CD14-positive monocyte (primary cell): ENCODE results near the gene SLF2. TPM values are rescaled to one million over a fixed set of nuclear protein-coding genes. Genes with fewer than 3 reads are reported as not detected.

ENCODE experiments used
- DNase-seq, 3 donors: peaks; one replicate each; pipeline ENCODE4 v3.0.0-alpha.2; 2011 to 2022
- H2AFZ ChIP-seq: 2 replicates; pipeline ENCODE4 v1.6.0; 2012; ENCODE audit warnings: mild to moderate bottlenecking, low read depth, low read length, inconsistent platforms; ENCODE audit not compliant: insufficient read depth, poor library complexity, severe bottlenecking
- H3K27ac ChIP-seq, 2 donors: 1 replicate in 1 of 2; 2 replicates in 1 of 2; pipeline ENCODE4 v1.5.1; 2012 to 2013; ENCODE audit warnings: low read length in 2 of 2, control low read depth in 1 of 2, inconsistent platforms in 1 of 2, low read depth in 1 of 2, mild to moderate bottlenecking in 1 of 2
- H3K27me3 ChIP-seq, 2 donors: one replicate each; pipeline versions ENCODE4 v1.6.0 to v1.6.1; 2011 to 2013; ENCODE audit warnings: low read length in 2 of 2; ENCODE audit not compliant: control insufficient read depth in 2 of 2, insufficient read depth in 2 of 2
- H3K36me3 ChIP-seq, 2 donors: replicated peaks in 1 of 2; 1 replicate in 1 of 2; 2 replicates in 1 of 2; pipeline versions ENCODE4 v1.5.1 to v1.6.1; 2012 to 2013; ENCODE audit warnings: low read length in 2 of 2, control low read depth in 1 of 2, inconsistent platforms in 1 of 2, mild to moderate bottlenecking in 1 of 2; ENCODE audit not compliant: insufficient read depth in 2 of 2, control insufficient read depth in 1 of 2
- H3K4me1 ChIP-seq, 2 donors: 1 replicate in 1 of 2; 2 replicates in 1 of 2; pipeline versions ENCODE4 v1.5.1 to v1.6.1; 2012 to 2013; ENCODE audit warnings: low read length in 2 of 2, control low read depth in 1 of 2, inconsistent platforms in 1 of 2, mild to moderate bottlenecking in 1 of 2, moderate library complexity in 1 of 2; ENCODE audit not compliant: insufficient read depth in 2 of 2, control insufficient read depth in 1 of 2
- H3K4me2 ChIP-seq: replicated peaks from 2 replicates; pipeline ENCODE3; 2012; ENCODE audit warnings: low read length, moderate library complexity, mild to moderate bottlenecking; ENCODE audit not compliant: poor library complexity, severe bottlenecking; ENCODE audit errors: extremely low read depth
- H3K4me3 ChIP-seq, 3 experiments: fragments of 200-600 bp in 1 of 3; sonication (generic) in 1 of 3; replicated peaks in 1 of 3; 1 replicate in 2 of 3; 2 replicates in 1 of 3; pipeline ENCODE4 v1.5.1; 2011 to 2013; ENCODE audit warnings: low read length in 3 of 3, mild to moderate bottlenecking in 3 of 3, control low read depth in 2 of 3, low read depth in 2 of 3, inconsistent platforms in 1 of 3, moderate library complexity in 1 of 3
- H3K79me2 ChIP-seq: 2 replicates; pipeline ENCODE4 v1.6.0; 2012; ENCODE audit warnings: mild to moderate bottlenecking, control low read depth, inconsistent platforms, low read length, moderate library complexity; ENCODE audit not compliant: insufficient read depth
- H3K9ac ChIP-seq: 2 replicates; pipeline ENCODE4 v1.6.0; 2017; ENCODE audit warnings: low read length, mild to moderate bottlenecking; ENCODE audit not compliant: insufficient read depth, poor library complexity, severe bottlenecking
- H3K9me3 ChIP-seq, 2 donors: replicated peaks in 1 of 2; 1 replicate in 1 of 2; 2 replicates in 1 of 2; pipeline versions ENCODE4 v1.5.1 to v1.6.1; 2012 to 2013; ENCODE audit warnings: low read length in 2 of 2, control low read depth in 1 of 2; ENCODE audit not compliant: control insufficient read depth in 1 of 2, insufficient read depth in 1 of 2
- H4K20me1 ChIP-seq: 2 replicates; pipeline ENCODE4 v1.6.0; 2012; ENCODE audit warnings: mild to moderate bottlenecking, low read length, control low read depth, moderate library complexity; ENCODE audit not compliant: insufficient read depth
- H3K27ac Mint-ChIP-seq, 7 donors: one replicate each; pipeline ENCODE4 v1.8.0; 2020; ENCODE audit warnings: mild to moderate bottlenecking in 7 of 7, mixed read lengths in 7 of 7, moderate library complexity in 6 of 7, inconsistent platforms in 2 of 7
- H3K27me3 Mint-ChIP-seq, 3 donors: one replicate each; pipeline ENCODE4 v1.8.0; 2021 to 2022; ENCODE audit warnings: low read depth in 3 of 3, mild to moderate bottlenecking in 3 of 3, mixed read lengths in 3 of 3, moderate library complexity in 3 of 3, inconsistent platforms in 1 of 3
- H3K36me3 Mint-ChIP-seq, 2 donors: one replicate each; pipeline ENCODE4 v1.8.0; 2020; ENCODE audit warnings: mixed read lengths in 2 of 2, inconsistent platforms in 1 of 2, mild to moderate bottlenecking in 1 of 2
- H3K4me1 Mint-ChIP-seq: one replicate; pipeline ENCODE4 v1.8.0; 2020; ENCODE audit warnings: mild to moderate bottlenecking, mixed read lengths
- H3K4me3 Mint-ChIP-seq, 2 donors: one replicate each; pipeline ENCODE4 v1.8.0; 2020; ENCODE audit warnings: mild to moderate bottlenecking in 2 of 2, mixed read lengths in 2 of 2, moderate library complexity in 1 of 2
- H3K9me3 Mint-ChIP-seq, 7 donors: one replicate each; pipeline ENCODE4 v1.8.0; 2020 to 2022; ENCODE audit warnings: mixed read lengths in 7 of 7, mild to moderate bottlenecking in 6 of 7, moderate library complexity in 6 of 7, inconsistent platforms in 2 of 7
- CTCF ChIP-seq: fragments of 200-600 bp; IDR thresholded peaks from one replicate; pipeline ENCODE4 v1.8.0; 2022; ENCODE audit warnings: antibody characterized with exemption, mild to moderate bottlenecking
- WGBS: methylation state at CpG from one replicate; pipeline ENCODE4 v1.1.5; 2013; ENCODE audit warnings: missing lambda C conversion rate; ENCODE audit not compliant: insufficient coverage; 5-methylcytosine and 5-hydroxymethylcytosine counted together
- intact Hi-C, 2 donors: fragments of 100-400 bp; cut with micrococcal nuclease; formaldehyde crosslinking; loops; one replicate each; pipeline versions ENCODE4 v1.15.0 to v1.15.1; 2023
- polyA plus RNA-seq, 3 donors: library from polyadenylated mRNA; depleted of rRNA in 1 of 3; unstranded in 2 of 3; stranded (reverse) in 1 of 3; fragments of 300-500 nt in 2 of 3; fragments of >200 nt in 1 of 3; fragmentation: Illumina TruSeq in 2 of 3; gene quantifications; 1 replicate in 2 of 3; 2 replicates in 1 of 3; pipeline ENCODE4 v1.2.3, GENCODE V29; 2012 to 2021

SLF2 gene
- polyA plus RNA-seq, 3 donors: 5.8 to 11.3 (median 6.4) TPM

- peaks cover 0 to 3% (median 0%) of the 10 kb centered on the region in 7 donors for H3K9me3 Mint-ChIP-seq
- DNase-seq: no peak
- Histone ChIP-seq H3K9ac (no peak overlapping the region), H3K9me3 (no peaks in the 10 kb centered on the region), H3K27ac (no peak overlapping the region), H3K4me1 (peaks cover 3 to 4% of the 10 kb centered on the region in 2 donors), H2AFZ (no peak overlapping the region), H3K4me2 (no peak overlapping the region), H3K4me3 (no peak overlapping the region), H3K36me3 (no peaks in the 10 kb centered on the region), H4K20me1 (no peaks in the 10 kb centered on the region), H3K79me2 (no peaks in the 10 kb centered on the region), H3K27me3 (peaks cover 19 to 35% of the 10 kb centered on the region in 2 donors)
- H3K36me3 Mint-ChIP-seq: no peaks in the 10 kb centered on the region
- 91% methylated on average over 3 of the region's 6 CpGs for WGBS
- intact Hi-C loops: no loop called here
- H3K27me3 Mint-ChIP-seq: peaks cover 17 to 41% (median 36%) of the 10 kb centered on the region in 3 donors
- no peak overlapping the region for H3K27ac Mint-ChIP-seq
- peak overlapping the region in 1 of 2 donors; percentile 16 for H3K4me3 Mint-ChIP-seq
- TF ChIP-seq CTCF: no peak
- H3K4me1 Mint-ChIP-seq: peaks cover 5% of the 10 kb centered on the region
Measured at GRCh38 chr10:100890141-100890672, 22.6 kb upstream of the SLF2 start.

- peaks cover 19 to 35% of the 10 kb centered on the region in 2 donors for H3K27me3 ChIP-seq
- no peak overlapping the region for H3K4me3 Mint-ChIP-seq
- TF ChIP-seq CTCF: no peak
- no peaks in the 10 kb centered on the region for H4K20me1 ChIP-seq
- H3K9ac ChIP-seq: no peak overlapping the region
- H3K36me3 ChIP-seq: no peaks in the 10 kb centered on the region
- H3K4me1 ChIP-seq: peaks cover 5 to 7% of the 10 kb centered on the region in 2 donors
- no peaks in the 10 kb centered on the region for H3K9me3 Mint-ChIP-seq
- H3K4me1 Mint-ChIP-seq: peaks cover 11% of the 10 kb centered on the region
- no peak overlapping the region for H2AFZ ChIP-seq
- H3K4me2 ChIP-seq: no peak overlapping the region
- intact Hi-C loops: no loop called here
- no peaks in the 10 kb centered on the region for H3K9me3 ChIP-seq
- no peaks in the 10 kb centered on the region for H3K79me2 ChIP-seq
- WGBS: 96% methylated on average over 2 of the region's 7 CpGs
- no peak overlapping the region for H3K27ac Mint-ChIP-seq
- DNase-seq: no peak
- peaks cover 19 to 46% (median 38%) of the 10 kb centered on the region in 3 donors for H3K27me3 Mint-ChIP-seq
- no peaks in the 10 kb centered on the region for H3K36me3 Mint-ChIP-seq
- H3K4me3 ChIP-seq: no peak overlapping the region
- H3K27ac ChIP-seq: no peak overlapping the region
Measured at GRCh38 chr10:100890673-100891317, 22.0 kb upstream of the SLF2 start.
